K562 (cell line): ENCODE results near the gene ZDHHC14. TPM values are rescaled to one million over a fixed set of nuclear protein-coding genes. Genes with fewer than 3 reads are reported as not detected.
A peak's percentile ranks its signal among the peaks of the same experiment; 100 is the strongest.

Source experiments
- ATAC-seq: fragments of 200-7000 bp; cut with Tn5 transposase; 3 replicates; pipeline ENCODE4 v1.9.1; 2020; ENCODE audit warnings: moderate library complexity
- BruUV-seq: library from RNA; stranded (reverse); fragments of 400-500 nt; replicated peaks from 2 replicates; lab custom pipeline; 2021; lab: Mats Ljungman, UMichigan
- CTCF ChIA-PET: fragments of 300-600 bp; formaldehyde crosslinking; extraction: SDS; loops from one replicate; lab custom pipeline; 2021; ENCODE audit warnings: low intra/inter-chr PET ratio; lab: Yijun Ruan, JAX
- POLR2A ChIA-PET: fragments of 300-600, 350-650 bp; sonication (Branson Sonifier 250); formaldehyde crosslinking; extraction: SDS; loops from one replicate; lab custom pipeline; 2021; ENCODE audit warnings: antibody characterized with exemption, inconsistent platforms; lab: Yijun Ruan, JAX
- DNase-seq, 4 experiments: peaks; one replicate each; pipeline versions ENCODE4 v3.0.0 to v3.0.0-alpha.2; 2011 to 2018; ENCODE audit warnings: low spot score in 3 of 4, mixed read lengths in 3 of 4; ENCODE audit errors: extremely low read depth in 1 of 4
- FAIRE-seq: peaks from 2 replicates; lab custom pipeline; 2011; peaks lifted over from hg19 to GRCh38; lab: Jason Lieb, UNC
- H2AFZ ChIP-seq: 2 replicates; pipeline ENCODE4 v1.6.0; 2011; ENCODE audit warnings: low read depth, low read length, control low read depth, inconsistent platforms
- H3K27ac ChIP-seq: fragments of 200-600 bp; 3 replicates; pipeline ENCODE4 v1.8.0; 2011; ENCODE audit warnings: low read depth, mild to moderate bottlenecking, control low read depth, inconsistent platforms, low read length, moderate library complexity, mixed read lengths; ENCODE audit errors: extremely low read depth
- H3K27me3 ChIP-seq, 2 experiments: fragments of 300-600 bp in 1 of 2; 2 replicates in 1 of 2; 3 replicates in 1 of 2; pipeline versions ENCODE4 v1.6.0 to v1.8.0; 2011; ENCODE audit warnings: inconsistent platforms in 2 of 2, low read length in 2 of 2, mild to moderate bottlenecking in 1 of 2, mixed read lengths in 1 of 2, moderate library complexity in 1 of 2; ENCODE audit not compliant: control insufficient read depth in 2 of 2, insufficient read depth in 2 of 2
- H3K36me3 ChIP-seq: fragments of 300-600 bp; 3 replicates; pipeline ENCODE4 v1.8.0; 2011; ENCODE audit warnings: mild to moderate bottlenecking, low read length, inconsistent platforms; ENCODE audit not compliant: control insufficient read depth, insufficient read depth
- H3K4me1 ChIP-seq, 2 experiments: fragments of 200-600 bp in 1 of 2; replicated peaks in 1 of 2; 2 replicates in 1 of 2; 3 replicates in 1 of 2; pipeline versions ENCODE4 v1.5.1 to v1.8.0; 2011; ENCODE audit warnings: inconsistent platforms in 2 of 2, low read length in 2 of 2, mild to moderate bottlenecking in 1 of 2, mixed read lengths in 1 of 2, moderate library complexity in 1 of 2; ENCODE audit not compliant: control insufficient read depth in 2 of 2, insufficient read depth in 2 of 2
- H3K4me2 ChIP-seq: 2 replicates; pipeline ENCODE4 v1.6.1; 2011; ENCODE audit warnings: low read length, control low read depth, inconsistent platforms, mixed read lengths; ENCODE audit not compliant: insufficient read depth
- H3K4me3 ChIP-seq: fragments of 200-600 bp; sonication (generic), shearing (Covaris generic); 2 replicates; pipeline ENCODE4 v1.5.1; 2016; ENCODE audit warnings: control low read depth, inconsistent platforms
- H3K79me2 ChIP-seq: fragments of 200-600 bp; 3 replicates; pipeline ENCODE4 v1.8.0; 2011; ENCODE audit warnings: low read length, inconsistent platforms; ENCODE audit not compliant: control insufficient read depth, insufficient read depth
- H3K9ac ChIP-seq, 2 experiments: 2 replicates each; pipeline versions ENCODE4 v1.6.0 to v1.6.1; 2011; ENCODE audit warnings: low read depth in 2 of 2, low read length in 2 of 2, control low read depth in 1 of 2, inconsistent platforms in 1 of 2, mild to moderate bottlenecking in 1 of 2, mixed read lengths in 1 of 2; ENCODE audit not compliant: insufficient read depth in 1 of 2
- H3K9me1 ChIP-seq: one replicate; pipeline ENCODE4 v1.6.0; 2011; ENCODE audit warnings: inconsistent platforms, mild to moderate bottlenecking, low read length, moderate library complexity; ENCODE audit not compliant: control insufficient read depth, insufficient read depth
- H3K9me3 ChIP-seq: replicated peaks from 2 replicates; pipeline ENCODE4 v1.5.1; 2011; ENCODE audit warnings: low read depth, low read length, inconsistent platforms; ENCODE audit not compliant: control insufficient read depth, insufficient read depth
- H4K20me1 ChIP-seq: replicated peaks from 2 replicates; pipeline ENCODE4 v1.6.1; 2011; ENCODE audit warnings: low read length, inconsistent platforms, mixed read lengths; ENCODE audit not compliant: control insufficient read depth, insufficient read depth
- ARID2 ChIP-seq: fragments of 450-650 bp; IDR thresholded peaks from 2 replicates; pipeline ENCODE4 v1.6.1; 2017; ENCODE audit warnings: antibody characterized with exemption, mild to moderate bottlenecking
- E2F4 ChIP-seq: sonication (generic); formaldehyde crosslinking; IDR thresholded peaks from 2 replicates; pipeline ENCODE4 v1.8.0; 2022; ENCODE audit warnings: mild to moderate bottlenecking, low read depth, missing genetic modification reagents
- EGR1 ChIP-seq: fragments of 450-650 bp; conservative IDR thresholded peaks from 2 replicates; pipeline ENCODE4 v1.6.1; 2017; ENCODE audit warnings: mild to moderate bottlenecking
- KDM1A ChIP-seq, 2 experiments: fragments of 450-650 bp; IDR thresholded peaks; 2 replicates each; pipeline ENCODE4 v1.6.1; 2016; ENCODE audit warnings: mild to moderate bottlenecking in 2 of 2
- PPARD ChIP-seq: fragments of 250-450 bp; sonication (Bioruptor Pico); IDR thresholded peaks from 2 replicates; pipeline ENCODE4 v1.8.0; 2022; ENCODE audit warnings: inconsistent platforms, mild to moderate bottlenecking, moderate library complexity
- RBM25 ChIP-seq: fragments of 200-400 bp; formaldehyde crosslinking; IDR thresholded peaks from 2 replicates; pipeline ENCODE4 v1.6.1; 2018; ENCODE audit warnings: low read length, low read depth, moderate library complexity; ENCODE audit not compliant: severe bottlenecking
- RFX1 ChIP-seq: fragments of 450-650 bp; IDR thresholded peaks from 2 replicates; pipeline ENCODE4 v1.6.1; 2016; ENCODE audit warnings: mild to moderate bottlenecking, moderate library complexity
- ZNF224 ChIP-seq: sonication (generic); formaldehyde crosslinking; IDR thresholded peaks from 2 replicates; pipeline ENCODE4 v1.8.0; 2022; ENCODE audit warnings: mild to moderate bottlenecking, missing genetic modification reagents
- ZNF785 ChIP-seq: fragments of 250-450 bp; sonication (Bioruptor Pico); IDR thresholded peaks from 2 replicates; pipeline ENCODE4 v1.4.0; 2020; ENCODE audit warnings: mild to moderate bottlenecking
- WGBS: fragments of 100-300 bp; shearing (Covaris generic); methylation state at CpG from one replicate; pipeline ENCODE4 v1.1.6; 2016; ENCODE audit warnings: low coverage, mixed read lengths; ENCODE audit not compliant: insufficient coverage; ENCODE audit errors: missing lambda C conversion rate; 5-methylcytosine and 5-hydroxymethylcytosine counted together
- in situ Hi-C: fragments of 300-500 bp; cut with MboI; formaldehyde crosslinking; loops from 4 replicates; pipeline ENCODE4 v1.15.0; 2018; ENCODE audit warnings: inconsistent platforms, mixed read lengths
- intact Hi-C: fragments of 100-400 bp; cut with micrococcal nuclease; formaldehyde crosslinking; loops from 2 replicates; pipeline ENCODE4 v1.14.2; 2022
- polyA plus RNA-seq, 8 experiments: library from polyadenylated mRNA; depleted of rRNA in 4 of 8; stranded (reverse) in 5 of 8; unstranded in 3 of 8; fragments of >200 nt; fragmentation: Nextera tagmentation in 2 of 8; fragmentation: Illumina TruSeq in 1 of 8; extraction: Ambion mirVana in 2 of 8; extraction: Trizol in 1 of 8; gene quantifications; 2 replicates each; pipeline versions ENCODE4 v1.2.1 to v1.2.3, GENCODE V29; 2011 to 2014; ENCODE audit warnings: inconsistent platforms in 1 of 8, missing spikeins in 1 of 8
- total RNA-seq, 7 experiments: library from RNA; depleted of rRNA in 6 of 7; stranded (reverse); fragments of >200 nt in 6 of 7; fragmentation: Illumina TruSeq in 2 of 7; extraction: Trizol in 2 of 7; gene quantifications; 2 replicates each; pipeline versions ENCODE4 v1.2.1 to v1.2.3, GENCODE V29; 2011 to 2021; ENCODE audit warnings: low replicate concordance in 1 of 7

ZDHHC14 gene
- total and polyA plus RNA-seq, 9 of the 15 experiments (the other 6 are each of a cell fraction or from before 2014, with no cell fraction given), result 0.92 to 23.1 (median 13.8) TPM

GRCh38 chr6:157358287-157358686 lies 22.7 kb upstream of the ZDHHC14 start:
- H3K79me2 ChIP-seq, result no peaks in the 10 kb centered on the region
- no peak overlapping the region for H3K27ac ChIP-seq
- no peaks in the 10 kb centered on the region for H3K27me3 ChIP-seq
- ChIA-PET POLR2A (interaction anchor here (0.8 kb wide), 1 partner anchor 124 kb away, joined by 3 read pairs; no protein-coding TSS in a partner anchor), CTCF (no interaction called here)
- FAIRE-seq, result no peak
- intact Hi-C loops, result no loop called here
- no peak overlapping the region for H3K4me3 ChIP-seq
- no TSS peak for BruUV-seq
- H3K4me2 ChIP-seq, result no peak overlapping the region
- no peaks in the 10 kb centered on the region; a peak in 1 of 5 replicates for H3K4me1 ChIP-seq
- H3K9me1 ChIP-seq, result no peaks in the 10 kb centered on the region
- no peak overlapping the region for H3K9ac ChIP-seq
- in situ Hi-C loops, result no loop called here
- no peaks in the 10 kb centered on the region for H3K36me3 ChIP-seq
- H3K9me3 ChIP-seq, result no peaks in the 10 kb centered on the region
- 30% methylated on average over 8 of the region's 8 CpGs for WGBS
- TF ChIP-seq ARID2 (no peak), RBM25 (no peak), KDM1A (IDR thresholded peaks at IDR 0.05) (0 out of 4 replicates have a peak, but pooled peaks of 1 of the 2 experiments have one; percentile 3), RFX1 (peak; percentile 56; the same call in 1 of the 2 replicates), E2F4 (no peak), ZNF785 (no peak), PPARD (no peak), EGR1 (no peak), ZNF224 (CRISPR knock-in tag) (no peak)
- H4K20me1 ChIP-seq, result no peaks in the 10 kb centered on the region
- no peak overlapping the region for H2AFZ ChIP-seq
- no peak for DNase-seq
- ATAC-seq, result peak; percentile 71
